ENCODE results near the gene NABP2. TPM values are rescaled to one million over a fixed set of nuclear protein-coding genes. Genes with fewer than 3 reads are reported as not detected.

Gene NABP2
- total and polyA plus RNA-seq, 2 donors (not counting 3 experiments of a cell fraction or from before 2014, with no cell fraction given): 42.4 to 59.7 TPM

- H3K4me2 ChIP-seq (ENCODE audit: insufficient read depth, low read length): no peak overlapping the region
- DNase-seq (ENCODE audit: low read depth, low spot score) (peak; percentile 65), FAIRE-seq (no peak)
- no peak overlapping the region for H2AFZ ChIP-seq (ENCODE audit: low read depth, low read length)
- ChIA-PET POLR2A (interaction anchor here (1.4 to 2.8 kb wide), 2 partner anchors 16 to 87 kb away, joined by 3 to 12 read pairs; partner anchors contain the start of genes RNF41 and ZC3H10), CTCF (interaction anchor here (0.5 to 8.5 kb wide), 12 partner anchors 9 to 259 kb away, joined by 3 to 63 read pairs (median 6); partner anchors contain the start of genes ANKRD52, ESYT1, RNF41 and SMARCC2)
- H3K9ac ChIP-seq (replicated peaks; ENCODE audit: extremely low read depth, insufficient read depth, low read length): no peak overlapping the region
- peaks cover 17% of the 10 kb centered on the region for H3K4me1 ChIP-seq (ENCODE audit: control insufficient read depth, extremely low read depth, insufficient read depth, low read length)
- no peaks in the 10 kb centered on the region for H3K27me3 ChIP-seq (ENCODE audit: control insufficient read depth in 2 of 2, insufficient read depth in 2 of 2, low read length in 2 of 2)
- H3K9me1 ChIP-seq (replicated peaks; ENCODE audit: control insufficient read depth, extremely low read depth, insufficient read depth, low read length): no peaks in the 10 kb centered on the region
- dilution Hi-C loops (cut with MboI; ENCODE audit: extremely low pct_ligation_motif_present, low sequenced_read_pairs): no loop called here
- TF ChIP-seq MYC (IDR thresholded peaks at IDR 0.05; ENCODE audit: low read depth, low read length) (no peak), GATA2 (IDR thresholded peaks at IDR 0.05; ENCODE audit: insufficient read depth, insufficient read length, low read depth, low read length) (no peak), CTCF (IDR thresholded peaks at IDR 0.05; ENCODE audit: extremely low read depth in 1 of 2, insufficient read depth in 1 of 2, low read depth in 1 of 2, low read length in 2 of 2) (peak in 1 of 2 donors; percentile 31), JUN (IDR thresholded peaks at IDR 0.05; ENCODE audit: borderline replicate concordance, insufficient read depth, insufficient read length, low read depth) (no peak)
- intact Hi-C loops (cut with micrococcal nuclease): no loop called here
- peaks cover 12 to 38% of the 10 kb centered on the region in 2 experiments for H3K36me3 ChIP-seq (ENCODE audit: control insufficient read depth in 2 of 2, extremely low read depth in 1 of 2, insufficient read depth in 2 of 2, low read length in 2 of 2)
- H3K27ac ChIP-seq (ENCODE audit: insufficient read depth, low read depth, low read length): no peak overlapping the region
- H3K9me3 ChIP-seq (replicated peaks; ENCODE audit: control insufficient read depth, insufficient read depth, low read length): no peaks in the 10 kb centered on the region
- no peak overlapping the region for H3K4me3 ChIP-seq (replicated peaks in 1 of 3; ENCODE audit: insufficient read depth in 1 of 3, low read depth in 1 of 3, low read length in 3 of 3)
- no peaks in the 10 kb centered on the region for H3K79me2 ChIP-seq (ENCODE audit: control insufficient read depth, insufficient read depth, low read length)
- BruUV-seq (replicated peaks): no TSS peak
- no peaks in the 10 kb centered on the region for H4K20me1 ChIP-seq (replicated peaks; ENCODE audit: control insufficient read depth, extremely low read depth, insufficient read depth, low read length)
Observed at GRCh38 chr12:56205445-56205844, 18.7 kb upstream of the NABP2 start.

All from endothelial cell of umbilical vein (primary cell).